ENCODE data around the gene SLC9A3. TPM values are rescaled to one million over a fixed set of nuclear protein-coding genes. Genes with fewer than 3 reads are reported as not detected.

SLC9A3 gene
- total and polyA plus RNA-seq, 2 of the 13 experiments (the other 11 are each of a cell fraction or from before 2014, with no cell fraction given) = 1.5 to 1.8 TPM

DNA sequence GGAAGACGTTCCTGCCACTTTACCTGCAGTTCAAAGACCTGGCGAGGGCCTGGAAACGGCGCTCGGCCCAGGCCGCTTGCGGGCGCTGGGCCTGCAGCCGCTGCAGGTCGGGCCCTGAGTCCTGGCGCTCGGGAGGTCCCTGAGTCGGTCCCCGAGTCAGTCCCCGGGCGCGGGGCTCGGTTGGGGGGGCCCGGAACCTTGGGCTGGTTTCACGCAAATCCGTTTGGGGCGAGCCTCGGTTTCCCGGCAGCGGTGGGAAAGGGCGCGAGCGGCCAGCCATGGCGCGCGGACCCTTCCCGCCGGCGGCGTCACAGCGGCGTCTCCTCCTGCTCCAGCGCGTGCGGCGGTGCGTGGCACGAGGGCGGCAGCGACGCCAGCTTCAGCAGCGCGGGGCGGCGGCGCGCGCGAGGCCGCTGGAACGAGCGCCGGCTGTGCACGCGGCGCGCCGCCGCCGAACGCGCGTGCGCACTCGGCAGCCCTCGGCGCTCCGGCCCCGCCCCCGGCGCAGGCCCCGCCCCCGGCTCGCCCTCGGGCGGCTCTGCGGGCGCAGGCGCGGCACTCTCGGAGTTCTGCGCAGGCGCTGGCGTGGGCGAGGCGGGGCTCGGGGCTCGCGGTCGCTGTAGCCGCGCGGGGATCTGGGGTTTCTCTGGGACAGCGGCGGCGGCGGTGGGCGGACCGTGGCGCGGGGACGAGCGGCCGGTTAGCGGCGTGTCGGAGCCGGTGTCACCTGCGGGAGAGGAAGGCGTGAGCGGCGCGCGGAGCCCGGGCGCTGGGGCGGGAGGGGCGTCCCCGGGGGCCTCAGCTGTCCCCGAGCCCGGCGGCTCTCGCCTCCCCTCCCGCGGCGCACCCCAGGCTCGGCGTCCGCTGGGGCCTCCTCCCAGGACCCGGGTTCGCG lies 51.3 kb downstream of the SLC9A3 start (continued):
- TF ChIP-seq TAF1 (CRISPR knock-in tag; IDR thresholded peaks at IDR 0.05) (peak; percentile 66), SIN3A (IDR thresholded peaks at IDR 0.05; ENCODE audit: borderline replicate concordance, low read depth, low read length) (peak; percentile 56; the same call in 1 of the 2 replicates), ZNF496 (CRISPR knock-in tag; IDR thresholded peaks at IDR 0.05; ENCODE audit: insufficient replicate concordance) (peak; percentile 51), SRF (IDR thresholded peaks at IDR 0.05; ENCODE audit: low read depth, low read length) (no peak), ZNF616 (CRISPR knock-in tag; IDR thresholded peaks at IDR 0.05; ENCODE audit: low read depth) (peak; percentile 97), KLF12 (CRISPR knock-in tag; IDR thresholded peaks at IDR 0.05; ENCODE audit: borderline replicate concordance) (peak; percentile 78; the same call in 1 of the 2 replicates), MXI1 (IDR thresholded peaks at IDR 0.05; ENCODE audit: borderline replicate concordance, low read depth, low read length) (peak; percentile 67; the same call in 1 of the 3 replicates), GZF1 (CRISPR knock-in tag; IDR thresholded peaks at IDR 0.05) (no peak), KMT2B (CRISPR knock-in tag; IDR thresholded peaks at IDR 0.05) (no peak), PCBP2 (optimal IDR thresholded peaks at IDR 0.05; ENCODE audit: low read depth, low read length, poor library complexity, severe bottlenecking) (no peak), PPARG (CRISPR knock-in tag; conservative IDR thresholded peaks at IDR 0.05) (0 out of 2 replicates have a peak, but pooled peaks have one; percentile 36), ZNF12 (CRISPR knock-in tag; IDR thresholded peaks at IDR 0.05) (no peak), ZNF451 (CRISPR knock-in tag; IDR thresholded peaks at IDR 0.05) (peak; percentile 97), ZFAT (CRISPR knock-in tag; conservative IDR thresholded peaks at IDR 0.05) (peak; percentile 92), GFI1 (CRISPR knock-in tag; IDR thresholded peaks at IDR 0.05; ENCODE audit: borderline replicate concordance) (peak; percentile 77), ZNF83 (CRISPR knock-in tag; IDR thresholded peaks at IDR 0.05; ENCODE audit: borderline replicate concordance) (peak; percentile 93; the same call in 1 of the 2 replicates)
- TF ChIP-seq, protein P1, sequence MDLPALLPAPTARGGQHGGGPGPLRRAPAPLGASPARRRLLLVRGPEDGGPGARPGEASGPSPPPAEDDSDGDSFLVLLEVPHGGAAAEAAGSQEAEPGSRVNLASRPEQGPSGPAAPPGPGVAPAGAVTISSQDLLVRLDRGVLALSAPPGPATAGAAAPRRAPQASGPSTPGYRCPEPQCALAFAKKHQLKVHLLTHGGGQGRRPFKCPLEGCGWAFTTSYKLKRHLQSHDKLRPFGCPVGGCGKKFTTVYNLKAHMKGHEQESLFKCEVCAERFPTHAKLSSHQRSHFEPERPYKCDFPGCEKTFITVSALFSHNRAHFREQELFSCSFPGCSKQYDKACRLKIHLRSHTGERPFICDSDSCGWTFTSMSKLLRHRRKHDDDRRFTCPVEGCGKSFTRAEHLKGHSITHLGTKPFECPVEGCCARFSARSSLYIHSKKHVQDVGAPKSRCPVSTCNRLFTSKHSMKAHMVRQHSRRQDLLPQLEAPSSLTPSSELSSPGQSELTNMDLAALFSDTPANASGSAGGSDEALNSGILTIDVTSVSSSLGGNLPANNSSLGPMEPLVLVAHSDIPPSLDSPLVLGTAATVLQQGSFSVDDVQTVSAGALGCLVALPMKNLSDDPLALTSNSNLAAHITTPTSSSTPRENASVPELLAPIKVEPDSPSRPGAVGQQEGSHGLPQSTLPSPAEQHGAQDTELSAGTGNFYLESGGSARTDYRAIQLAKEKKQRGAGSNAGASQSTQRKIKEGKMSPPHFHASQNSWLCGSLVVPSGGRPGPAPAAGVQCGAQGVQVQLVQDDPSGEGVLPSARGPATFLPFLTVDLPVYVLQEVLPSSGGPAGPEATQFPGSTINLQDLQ (CRISPR knock-in tag; IDR thresholded peaks at IDR 0.05) = peak; percentile 90; the same call in 1 of the 2 replicates
- TF ChIP-seq, protein P2, sequence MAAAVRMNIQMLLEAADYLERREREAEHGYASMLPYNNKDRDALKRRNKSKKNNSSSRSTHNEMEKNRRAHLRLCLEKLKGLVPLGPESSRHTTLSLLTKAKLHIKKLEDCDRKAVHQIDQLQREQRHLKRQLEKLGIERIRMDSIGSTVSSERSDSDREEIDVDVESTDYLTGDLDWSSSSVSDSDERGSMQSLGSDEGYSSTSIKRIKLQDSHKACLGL (CRISPR knock-in tag; IDR thresholded peaks at IDR 0.05) = peak; percentile 97
- TF ChIP-seq, protein P3, sequence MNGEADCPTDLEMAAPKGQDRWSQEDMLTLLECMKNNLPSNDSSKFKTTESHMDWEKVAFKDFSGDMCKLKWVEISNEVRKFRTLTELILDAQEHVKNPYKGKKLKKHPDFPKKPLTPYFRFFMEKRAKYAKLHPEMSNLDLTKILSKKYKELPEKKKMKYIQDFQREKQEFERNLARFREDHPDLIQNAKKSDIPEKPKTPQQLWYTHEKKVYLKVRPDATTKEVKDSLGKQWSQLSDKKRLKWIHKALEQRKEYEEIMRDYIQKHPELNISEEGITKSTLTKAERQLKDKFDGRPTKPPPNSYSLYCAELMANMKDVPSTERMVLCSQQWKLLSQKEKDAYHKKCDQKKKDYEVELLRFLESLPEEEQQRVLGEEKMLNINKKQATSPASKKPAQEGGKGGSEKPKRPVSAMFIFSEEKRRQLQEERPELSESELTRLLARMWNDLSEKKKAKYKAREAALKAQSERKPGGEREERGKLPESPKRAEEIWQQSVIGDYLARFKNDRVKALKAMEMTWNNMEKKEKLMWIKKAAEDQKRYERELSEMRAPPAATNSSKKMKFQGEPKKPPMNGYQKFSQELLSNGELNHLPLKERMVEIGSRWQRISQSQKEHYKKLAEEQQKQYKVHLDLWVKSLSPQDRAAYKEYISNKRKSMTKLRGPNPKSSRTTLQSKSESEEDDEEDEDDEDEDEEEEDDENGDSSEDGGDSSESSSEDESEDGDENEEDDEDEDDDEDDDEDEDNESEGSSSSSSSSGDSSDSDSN (CRISPR knock-in tag; IDR thresholded peaks at IDR 0.05) = peak; percentile 68; the same call in 1 of the 2 replicates

Data from HepG2 (cell line).